Activated CD4-positive, alpha-beta T cell treated with anti-CD3 and anti-CD28 coated beads for 24 hours (primary cell): ENCODE results near the gene POU2F1.

Source experiments
- DNase-seq, 2 donors: peaks; one replicate each; pipeline ENCODE4 v3.0.0-alpha.2; 2020; ENCODE audit warnings: low read depth in 2 of 2

Gene POU2F1

DNA sequence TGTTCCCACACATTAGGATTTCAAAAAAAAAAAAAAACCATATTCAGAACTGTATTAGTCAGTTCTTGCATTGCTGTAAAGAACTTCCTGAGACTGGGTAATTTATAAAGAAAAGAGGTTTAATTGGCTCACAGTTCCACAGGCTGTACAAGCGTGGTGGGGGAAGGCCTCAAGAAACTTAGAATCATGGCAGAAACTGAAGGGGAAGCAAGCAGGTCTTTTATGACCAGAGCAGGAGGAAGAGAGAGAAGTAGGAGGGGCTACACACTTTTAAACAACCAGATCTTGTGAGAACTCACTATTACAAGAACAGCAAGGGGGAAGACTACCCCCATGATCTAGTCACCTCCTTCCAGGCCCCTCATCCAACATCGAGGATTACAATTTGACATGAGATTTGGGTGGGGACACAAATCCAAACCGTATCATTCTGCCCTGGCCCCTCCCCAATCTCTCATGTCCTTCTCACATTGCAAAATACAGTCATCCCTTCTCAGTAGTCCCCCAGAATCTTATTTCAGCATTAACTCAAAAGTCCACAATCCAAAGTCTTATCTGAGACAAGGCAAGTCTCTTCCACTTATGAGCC is 51.8 kb downstream of the POU2F1 start:
- DNase-seq, result no peak

DNA sequence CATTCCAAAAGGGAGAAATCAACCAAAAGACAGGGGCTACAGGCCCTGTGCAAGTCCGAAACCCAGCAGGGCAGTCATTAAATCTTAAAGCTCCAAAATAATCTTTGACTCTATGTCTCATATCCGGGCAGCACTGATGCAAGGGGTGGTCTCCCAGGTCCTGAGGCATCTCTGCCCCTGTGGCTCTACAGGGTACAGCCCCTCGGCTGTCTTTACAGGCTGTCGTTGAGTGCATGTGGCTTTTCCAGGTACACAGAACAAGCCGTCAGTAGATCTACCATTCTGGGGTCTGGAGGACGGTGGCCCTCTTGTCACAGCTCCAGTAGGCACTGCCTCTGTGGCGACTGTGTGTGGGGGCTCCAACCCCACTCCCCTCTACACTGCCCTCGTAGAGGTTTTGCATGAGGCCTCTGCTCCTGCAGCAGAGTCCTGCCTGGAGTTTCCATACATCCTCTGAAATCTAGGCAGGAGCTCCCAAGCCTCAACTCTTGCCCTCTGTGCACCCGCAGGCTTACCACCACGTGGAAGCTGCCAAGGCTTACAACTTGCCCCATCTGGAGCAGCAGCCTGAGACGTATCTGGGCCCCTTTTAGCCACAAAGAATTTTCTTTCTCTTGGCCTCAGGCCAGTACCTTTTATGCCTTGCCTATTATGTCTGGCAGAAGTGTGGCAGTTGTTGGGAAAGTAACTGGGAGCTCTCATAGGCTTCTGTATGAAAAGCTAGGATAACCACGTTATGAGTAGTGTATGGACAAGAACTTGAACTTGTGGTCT is 52.5 kb downstream of the POU2F1 start:
- DNase-seq, result no peak

DNA sequence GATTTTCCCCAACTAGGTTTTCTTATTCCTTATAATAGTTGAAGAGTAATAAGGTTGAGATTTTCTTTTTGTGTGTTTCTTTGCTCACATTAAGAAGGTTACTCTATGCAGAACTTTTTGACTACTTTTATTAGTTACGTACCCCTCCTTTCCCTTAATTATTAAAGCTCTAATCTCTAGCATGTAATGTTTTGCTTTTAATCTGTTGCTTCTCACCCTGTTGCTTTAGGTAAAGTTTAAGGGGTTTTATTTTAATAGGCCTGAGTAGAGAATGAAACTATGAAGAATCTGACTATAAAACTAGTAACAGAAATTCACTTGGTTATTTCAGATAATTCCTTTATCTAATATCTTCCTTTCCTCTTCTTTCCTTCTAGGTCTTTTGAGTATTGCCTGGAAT is 53.4 kb downstream of the POU2F1 start:
- no peak for DNase-seq

DNA sequence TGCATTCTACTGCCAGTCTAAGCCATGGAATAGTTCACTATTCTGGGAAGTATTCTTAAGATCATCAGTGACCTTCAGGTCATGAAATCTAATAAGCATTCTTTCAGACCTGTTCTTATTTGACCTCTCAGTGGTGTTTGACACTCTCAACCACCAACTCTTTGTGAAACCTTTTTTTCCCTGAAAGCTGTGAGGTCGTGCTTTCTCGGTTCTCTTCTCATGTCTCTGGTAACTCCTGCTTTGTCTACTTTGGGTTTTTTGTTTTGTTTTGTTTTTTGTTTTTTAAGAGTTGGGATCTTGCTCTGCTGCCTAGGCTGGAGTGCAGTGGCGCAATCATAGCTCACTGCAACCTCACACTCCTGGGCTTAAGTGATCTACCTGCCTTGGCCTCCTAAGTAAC is 56.3 kb downstream of the POU2F1 start:
- DNase-seq, result no peak

DNA sequence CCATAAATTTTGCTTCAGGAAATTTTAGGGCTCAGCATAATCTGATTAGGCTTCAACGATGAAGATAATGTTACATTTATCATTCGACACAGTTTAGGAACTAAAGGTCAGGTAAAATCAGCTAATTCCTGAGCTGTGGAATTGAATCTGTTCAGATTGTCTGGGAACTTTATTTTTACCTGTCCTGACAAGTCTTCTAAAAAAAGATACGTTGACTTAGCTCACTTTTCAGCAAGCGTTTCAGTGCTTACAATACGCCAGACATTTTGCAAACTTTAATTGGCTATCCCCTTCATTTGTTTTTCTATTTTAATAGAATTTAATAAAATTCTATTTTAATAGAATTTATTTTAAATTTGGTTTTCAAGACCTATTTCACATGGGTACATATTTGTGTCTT is 57.8 kb downstream of the POU2F1 start:
- no peak for DNase-seq

DNA sequence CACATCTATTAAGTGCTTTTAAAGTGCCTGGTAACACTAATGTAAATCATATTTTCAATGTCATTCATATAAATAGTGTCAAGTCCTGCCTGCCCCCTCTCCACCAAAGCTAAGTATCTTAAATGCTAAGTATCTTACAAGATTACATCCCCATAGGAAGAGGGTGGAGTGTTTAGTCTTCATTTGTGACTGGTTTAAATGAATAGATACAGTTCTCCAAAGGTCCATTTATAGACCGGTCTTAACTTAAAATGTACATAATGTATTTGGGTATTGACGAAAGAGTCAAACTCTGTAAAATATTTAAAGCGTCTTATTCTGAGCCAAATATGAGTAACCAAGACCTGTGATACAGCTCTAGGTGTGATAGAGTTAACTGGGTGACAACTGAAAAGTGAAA is 60.2 kb downstream of the POU2F1 start:
- no peak for DNase-seq

DNA sequence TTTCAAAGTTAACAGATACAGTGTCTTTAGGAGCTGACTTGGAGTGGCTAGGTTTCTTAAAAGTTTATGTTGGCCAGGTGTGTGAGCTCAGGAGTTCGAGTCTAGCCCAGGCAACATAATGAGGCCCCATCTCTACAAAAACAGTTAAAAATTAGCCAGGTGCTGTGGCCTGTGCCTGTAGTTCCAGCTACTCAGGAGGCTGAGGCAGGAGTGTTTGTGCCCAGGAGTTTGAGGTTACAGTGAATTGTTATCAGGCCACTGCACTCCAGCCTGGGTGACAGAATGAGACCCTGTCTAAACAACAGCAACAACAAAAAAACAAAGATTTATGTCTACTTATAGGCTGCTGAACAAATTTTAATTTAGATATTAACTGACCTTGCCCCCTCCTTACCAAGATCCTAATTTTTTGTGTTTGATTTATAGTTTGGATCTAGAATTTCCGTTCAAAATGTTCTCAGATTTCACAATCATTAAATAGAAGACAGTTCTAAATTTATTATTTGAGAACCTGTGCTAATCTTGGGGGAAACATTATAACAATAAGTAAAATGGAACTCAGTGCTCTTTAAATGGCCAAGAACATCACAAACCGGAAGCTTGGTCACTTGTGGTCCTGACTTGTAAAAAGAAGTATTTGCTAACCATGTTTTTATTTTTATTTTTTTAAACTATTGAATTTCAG is 67.8 kb downstream of the POU2F1 start:
- DNase-seq, result no peak

DNA sequence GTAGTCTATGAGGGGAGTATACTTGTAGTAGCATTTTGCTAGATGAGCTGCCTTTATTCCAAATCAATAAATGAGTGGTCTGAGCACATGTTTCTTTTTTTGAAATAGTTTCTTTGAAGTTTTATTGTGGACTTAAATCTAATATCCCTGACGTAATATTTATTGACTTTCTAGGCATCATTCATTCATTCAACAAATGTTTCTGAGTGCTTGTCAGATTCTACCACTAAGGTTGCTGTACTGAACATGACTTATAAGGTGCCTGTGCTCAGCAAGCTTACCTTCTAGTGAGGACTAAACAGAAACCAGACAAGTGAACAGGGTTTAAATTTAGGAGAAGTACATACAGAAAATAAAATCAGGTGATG is 68.4 kb downstream of the POU2F1 start:
- DNase-seq, result no peak

DNA sequence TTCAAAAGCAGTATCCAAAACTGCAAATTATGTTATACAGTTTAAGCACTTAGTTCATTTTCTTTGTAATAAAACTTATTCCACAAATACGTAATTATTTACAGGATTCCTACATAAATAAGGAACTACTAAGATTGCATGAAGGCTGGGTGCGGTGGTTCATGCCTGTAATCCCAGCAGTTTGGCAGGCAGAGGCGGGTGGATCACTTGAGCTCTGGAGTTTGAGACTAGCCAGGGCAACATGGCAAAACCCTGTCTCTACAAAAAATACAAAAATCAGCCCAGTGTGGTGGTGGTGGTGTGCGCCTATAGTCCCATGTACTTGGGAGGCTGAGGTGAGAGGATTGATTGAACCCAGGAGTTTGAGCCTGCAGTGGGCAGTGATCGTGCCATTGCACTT is 69.3 kb downstream of the POU2F1 start:
- DNase-seq, result no peak

DNA sequence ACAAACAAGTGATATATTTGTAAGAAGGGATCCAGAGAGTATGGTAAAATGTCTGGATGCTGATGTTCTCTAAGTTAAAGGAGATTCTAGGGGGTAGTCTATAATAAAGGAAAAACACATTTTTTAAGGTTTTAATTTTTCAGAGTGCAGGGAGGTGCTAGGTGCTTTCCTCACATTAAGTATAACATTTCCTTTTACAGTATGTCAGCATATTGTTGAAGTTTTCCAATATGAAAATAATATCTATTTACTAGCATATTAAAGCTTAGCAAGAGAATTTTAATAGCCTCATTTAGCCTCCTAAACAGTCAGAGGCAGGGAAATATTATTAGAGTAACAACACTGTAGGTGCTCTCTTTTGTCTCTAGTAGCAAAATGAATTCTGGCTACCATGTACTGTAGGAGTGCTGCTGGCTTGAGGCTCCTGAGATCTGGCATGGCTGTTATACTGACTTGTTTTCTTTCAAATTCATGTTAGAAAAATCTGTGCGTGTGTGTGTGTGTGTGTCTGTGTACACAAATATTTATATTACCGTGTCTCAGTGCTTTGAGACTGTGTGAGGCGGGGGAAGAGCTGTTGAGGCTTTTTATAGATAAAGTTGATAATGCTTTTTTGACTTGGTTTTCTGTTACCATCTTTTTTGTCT is 71.0 kb downstream of the POU2F1 start:
- DNase-seq, result no peak

DNA sequence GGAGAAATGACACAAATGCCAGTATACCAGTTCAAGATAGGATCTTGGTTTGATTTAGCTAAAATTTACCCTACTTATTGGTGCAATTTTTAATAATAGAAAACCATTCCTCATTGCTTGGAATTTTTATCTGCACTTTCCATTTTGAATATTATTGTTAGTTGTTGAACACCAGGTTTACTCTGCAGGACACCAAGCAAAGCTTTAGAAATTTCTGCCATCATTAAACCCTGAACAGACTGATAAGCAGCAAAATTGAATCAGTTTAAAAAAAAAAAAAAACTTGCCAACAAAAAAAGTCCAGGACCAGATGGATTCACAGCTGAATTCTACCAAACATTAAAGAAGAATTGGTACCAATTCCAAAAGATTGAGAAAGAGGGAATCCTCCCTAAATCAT is 71.5 kb downstream of the POU2F1 start:
- DNase-seq, result no peak

DNA sequence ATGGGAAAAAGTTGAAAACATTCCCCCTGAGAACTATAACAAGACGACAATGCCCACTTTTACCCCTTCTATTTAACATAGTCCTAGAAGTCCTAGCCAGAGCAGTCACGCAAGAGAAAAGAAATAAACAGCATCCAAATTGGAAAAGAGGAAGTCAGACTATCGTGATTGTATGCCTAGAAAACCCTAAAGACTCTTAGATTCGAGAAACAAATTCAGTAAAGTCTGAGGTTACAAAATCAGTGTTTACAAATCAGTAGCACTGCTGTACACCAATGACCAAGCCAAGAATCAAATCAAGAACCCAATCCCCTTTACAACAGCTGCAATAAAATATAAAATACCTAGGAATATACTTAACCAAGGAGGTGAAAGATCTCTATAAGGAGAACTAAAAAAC is 72.4 kb downstream of the POU2F1 start:
- no peak for DNase-seq

DNA sequence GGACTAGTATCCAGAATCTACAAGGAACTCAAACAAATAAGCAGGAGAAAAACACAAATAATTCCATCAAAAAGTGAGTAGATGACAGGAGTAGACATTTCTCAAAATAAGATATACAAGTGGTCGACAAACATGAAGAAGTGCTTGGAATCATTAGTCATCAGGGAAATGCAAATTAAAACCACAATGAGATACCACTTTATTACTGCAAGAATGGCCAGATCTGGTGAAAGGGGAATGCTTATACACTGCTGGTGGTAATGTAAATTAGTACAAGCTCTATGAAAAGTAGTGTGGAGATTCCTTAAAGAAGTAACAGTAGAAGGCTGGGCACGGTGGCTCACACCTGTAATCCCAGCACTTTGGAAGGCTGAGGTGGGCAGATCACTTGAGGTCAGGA is 73.8 kb downstream of the POU2F1 start:
- no peak for DNase-seq

DNA sequence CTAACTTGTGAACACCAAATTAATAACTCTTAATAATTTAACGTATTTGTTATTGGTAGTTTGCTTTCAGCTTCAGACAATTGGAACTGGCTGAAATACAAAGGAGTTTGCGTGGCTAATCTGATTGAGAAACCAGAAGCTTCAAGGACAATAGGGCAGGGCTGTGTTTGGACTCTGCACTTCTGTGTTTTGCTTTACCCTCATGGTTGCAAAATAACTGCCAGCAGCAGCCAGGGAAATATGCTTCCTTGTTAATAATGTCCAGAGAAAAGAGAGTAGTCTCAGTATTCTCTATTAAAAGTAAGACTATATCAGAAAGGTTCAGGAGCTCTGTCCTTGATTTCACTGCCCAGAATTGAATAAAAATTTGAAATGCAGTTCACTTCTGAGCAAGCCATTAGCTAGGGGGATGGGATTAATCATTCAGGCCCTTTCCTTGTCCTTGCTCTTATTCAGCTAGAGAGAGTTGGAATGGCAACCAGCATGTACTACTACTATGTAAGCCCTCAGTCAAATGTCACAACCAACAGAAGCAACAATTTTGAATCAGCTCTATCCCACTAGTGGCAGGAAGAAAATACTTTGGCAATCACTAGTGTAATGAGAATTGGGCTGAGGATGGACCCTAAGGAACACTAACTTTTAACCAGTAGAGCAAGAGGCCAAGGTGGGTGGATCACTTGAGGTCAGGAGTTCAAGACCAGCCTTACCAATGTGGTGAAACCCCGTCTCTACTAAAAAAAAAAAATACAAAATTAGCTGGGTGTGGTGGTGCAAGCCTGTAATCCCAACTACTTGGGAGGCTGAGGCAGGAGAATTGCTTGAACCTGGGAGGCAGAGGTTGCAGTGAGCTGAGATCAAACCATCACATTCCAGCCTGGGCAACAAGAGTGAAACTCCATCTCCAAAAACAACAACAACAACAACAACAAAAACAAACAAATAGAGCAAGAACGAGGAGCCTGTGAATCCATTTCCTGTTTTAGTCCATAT is 76.8 kb downstream of the POU2F1 start:
- no peak for DNase-seq

DNA sequence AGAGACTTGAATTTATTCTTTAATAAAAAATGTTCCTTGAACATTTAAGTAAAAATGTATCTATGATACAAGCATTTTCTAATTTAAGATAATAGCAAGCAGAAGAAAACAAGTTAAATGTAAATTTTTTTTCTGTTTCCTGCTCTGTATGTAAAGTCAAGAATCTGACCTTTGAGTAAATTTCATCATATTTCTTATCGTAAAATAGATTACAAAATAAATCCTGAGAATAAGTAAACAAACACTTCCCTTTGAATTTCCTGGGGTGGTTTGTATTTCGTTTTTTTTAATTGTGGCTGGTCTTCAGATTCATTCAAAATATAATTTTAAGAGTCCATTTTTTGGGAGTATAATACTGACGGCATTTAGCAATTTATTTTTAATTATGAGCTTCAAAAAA is 77.6 kb downstream of the POU2F1 start:
- DNase-seq, result no peak

DNA sequence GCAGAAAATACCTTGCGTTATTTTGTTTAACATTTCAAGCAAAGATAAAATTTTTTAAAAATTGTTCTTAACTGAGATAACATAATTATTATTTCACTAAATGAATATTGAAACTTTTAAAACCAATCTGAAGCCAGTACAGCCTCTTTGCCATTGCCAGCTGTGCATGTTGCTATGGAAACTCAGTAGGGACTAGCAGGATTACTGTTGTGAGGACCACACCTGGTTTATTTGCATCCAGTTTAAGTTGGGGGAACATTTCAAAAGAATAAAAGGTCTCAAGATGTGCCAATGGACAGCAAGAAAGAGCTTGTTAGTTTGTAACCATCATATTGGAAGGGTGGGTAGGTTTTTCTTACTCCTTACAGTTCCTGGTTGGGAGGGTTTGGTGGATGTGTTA is 80.7 kb downstream of the POU2F1 start:
- no peak for DNase-seq

DNA sequence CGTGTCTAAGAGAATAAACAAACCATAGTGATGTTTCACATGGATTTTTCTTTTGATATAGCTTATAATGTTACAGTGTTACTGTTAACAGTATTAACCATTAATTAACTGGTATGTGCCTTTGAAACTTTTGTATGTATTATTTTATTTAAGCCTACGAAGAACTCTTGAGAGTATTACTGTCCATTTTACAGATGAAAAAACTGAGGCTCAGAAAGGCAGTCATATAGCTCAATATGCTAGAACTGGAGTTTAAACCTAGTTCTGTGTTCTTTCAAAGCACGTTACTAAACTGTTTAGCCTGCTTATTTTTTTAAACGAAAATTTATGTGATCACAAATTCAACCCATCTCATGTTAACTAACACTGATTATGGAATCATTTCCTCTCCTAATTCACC is 83.5 kb downstream of the POU2F1 start:
- DNase-seq, result no peak

DNA sequence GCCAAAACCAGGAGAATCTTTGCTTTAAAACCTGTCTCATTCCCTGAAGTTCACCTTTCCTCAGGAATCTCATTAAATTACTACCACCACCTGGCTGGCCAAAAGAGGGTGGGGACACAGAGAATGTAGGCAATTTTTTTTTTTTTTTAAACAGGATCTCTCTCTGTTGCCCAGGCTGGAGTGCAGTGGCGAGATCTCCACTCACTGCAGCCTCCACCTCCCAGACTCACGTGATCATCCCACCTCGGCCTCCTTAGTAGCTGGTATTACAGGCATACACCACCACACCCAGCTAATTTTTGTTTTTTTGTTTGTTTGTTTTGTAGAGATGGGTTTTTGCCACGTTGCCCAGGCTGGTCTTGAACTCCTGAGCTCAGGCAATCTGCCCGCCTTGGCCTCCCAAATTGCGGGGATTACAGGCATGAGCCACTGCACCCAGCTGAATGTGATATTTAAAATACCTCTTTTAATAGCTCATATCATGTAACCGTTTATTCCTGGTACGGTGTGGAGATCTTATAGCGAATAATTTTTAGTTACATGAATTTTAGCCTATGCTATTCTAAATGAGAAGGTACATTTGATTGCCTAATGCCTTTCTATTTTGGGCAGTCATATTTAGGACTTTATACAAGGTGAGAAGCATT is 84.5 kb downstream of the POU2F1 start:
- no peak for DNase-seq

DNA sequence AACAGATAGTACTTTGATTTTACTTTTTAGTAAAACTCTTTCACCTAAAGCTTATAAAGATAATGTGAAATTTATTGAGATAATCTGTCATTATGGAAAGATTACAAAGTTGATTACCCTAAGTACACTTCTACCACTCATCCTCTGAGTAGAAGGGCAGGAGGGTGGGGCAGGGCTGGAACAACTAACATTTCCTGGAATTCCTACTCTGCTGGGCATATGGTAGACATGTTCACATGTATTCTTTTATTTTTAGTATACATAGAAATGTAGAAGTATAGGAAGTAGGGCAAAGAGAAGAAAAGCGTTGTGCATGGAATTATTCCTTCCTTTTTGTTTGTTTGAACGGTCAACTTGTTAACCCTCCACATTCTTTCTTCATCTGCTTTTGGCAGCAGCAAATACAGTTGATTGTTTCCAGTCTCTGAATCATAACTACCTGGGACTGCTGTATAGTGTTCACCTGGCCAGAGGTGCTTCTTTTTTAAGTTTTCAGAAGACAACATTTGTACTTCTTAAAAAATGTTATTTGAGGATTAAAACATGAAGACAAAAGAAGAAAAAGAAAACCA is 85.1 kb downstream of the POU2F1 start:
- no peak for DNase-seq

DNA sequence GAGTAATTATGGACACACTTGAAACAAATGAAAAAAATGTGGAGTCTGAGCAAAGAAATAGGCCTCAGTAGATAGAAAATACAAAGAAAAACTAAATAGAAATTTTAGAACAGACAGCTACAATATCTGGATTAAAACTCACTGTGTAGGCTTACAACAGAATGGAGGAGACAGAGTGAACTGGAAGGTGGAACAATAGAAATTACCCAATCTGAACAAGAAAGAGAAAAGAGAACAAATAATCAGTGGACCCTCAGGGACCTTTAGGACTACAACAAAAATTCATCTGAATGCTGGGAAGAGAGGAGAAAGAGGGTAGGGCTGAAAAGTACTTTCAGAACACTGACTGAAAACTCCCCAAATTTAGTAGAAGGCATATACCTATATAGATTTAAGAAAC is 90.0 kb downstream of the POU2F1 start:
- DNase-seq, result no peak

DNA sequence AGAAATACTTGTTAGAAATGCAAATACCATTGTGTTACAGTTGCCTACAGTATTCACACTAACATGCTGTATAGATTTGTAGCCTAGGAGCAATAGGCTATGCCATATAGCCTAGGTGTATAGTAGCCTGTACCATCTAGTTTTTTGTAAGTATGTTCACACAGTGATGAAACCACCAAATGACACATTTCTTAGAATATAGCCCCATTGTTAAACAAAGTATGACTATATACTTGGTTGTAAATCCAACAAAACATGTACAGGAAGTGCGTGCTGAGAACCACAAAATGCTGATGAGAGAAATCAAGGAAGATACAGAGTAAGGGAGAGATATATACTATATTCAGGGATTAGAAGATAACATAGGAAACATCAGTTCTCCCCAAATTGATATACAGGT is 92.2 kb downstream of the POU2F1 start:
- no peak for DNase-seq
